NCI-H2081 (cell line): ENCODE measurements around the gene WIPF2.

Experiments used
- DNase-seq, 2 experiments: peaks; one replicate each; lab custom pipeline; 2025; lab: John Stamatoyannopoulos, UW

Gene WIPF2

GRCh38 chr17:40218740-40219593, at the start of gene WIPF2:
WIPF2 (plus strand) TSS chr17:40219304; CDS start chr17:40256460, 37,156 bp downstream.
- peak; percentile 98 to 99 for DNase-seq

- DNase-seq, result no peak
These were observed 48.8 kb upstream of the WIPF2 start for GRCh38 chr17:40170325-40170724.

GRCh38 chr17:40171750-40172149, 47.4 kb upstream of the WIPF2 start:
- no peak for DNase-seq

GRCh38 chr17:40173091-40173777, 45.9 kb upstream of the WIPF2 start:
- DNase-seq, result no peak

GRCh38 chr17:40173778-40174135, 45.3 kb upstream of the WIPF2 start:
- no peak for DNase-seq

- no peak for DNase-seq
These were observed 44.6 kb upstream of the WIPF2 start for GRCh38 chr17:40174514-40174913.

- DNase-seq, result no peak
These were observed 43.0 kb upstream of the WIPF2 start for GRCh38 chr17:40175928-40176753.

- peak in 1 of 2 experiments; percentile 58 for DNase-seq
These were observed 42.4 kb upstream of the WIPF2 start for GRCh38 chr17:40176754-40177110.

- DNase-seq, result peak; percentile 80
These were observed 41.7 kb upstream of the WIPF2 start, which contains the start of gene RAPGEFL1 for GRCh38 chr17:40177275-40177874. RAPGEFL1 (plus strand) TSS chr17:40177470; CDS start chr17:40177862, 392 bp downstream.

- no peak for DNase-seq
These were observed 41.0 kb upstream of the WIPF2 start for GRCh38 chr17:40178021-40178601.

- DNase-seq, result no peak
These were observed 40.4 kb upstream of the WIPF2 start for GRCh38 chr17:40178660-40179059.

- no peak for DNase-seq
These were observed 39.0 kb upstream of the WIPF2 start for GRCh38 chr17:40179923-40180659.

- DNase-seq, result no peak
These were observed 38.4 kb upstream of the WIPF2 start for GRCh38 chr17:40180694-40181093.

GRCh38 chr17:40181205-40181604, 37.9 kb upstream of the WIPF2 start:
- no peak for DNase-seq

GRCh38 chr17:40182606-40183005, 36.5 kb upstream of the WIPF2 start:
- no peak for DNase-seq

GRCh38 chr17:40187238-40187637, 31.9 kb upstream of the WIPF2 start:
- DNase-seq, result no peak

- DNase-seq, result no peak
These were observed 30.4 kb upstream of the WIPF2 start for GRCh38 chr17:40188694-40189093.

GRCh38 chr17:40190197-40191021, 28.7 kb upstream of the WIPF2 start:
- DNase-seq, result peak in 1 of 2 experiments; percentile 21

- DNase-seq, result peak; percentile 55 to 67
These were observed 27.6 kb upstream of the WIPF2 start for GRCh38 chr17:40191237-40192208.
